HG02885 (cell line): ENCODE data around the gene MYRF.

Experiments used
- ATAC-seq: cut with Tn5 transposase; IDR thresholded peaks from one replicate; pipeline ENCODE4 v1.9.1; 2021; ENCODE audit warnings: mild to moderate bottlenecking; ENCODE audit not compliant: unreplicated experiment, poor library complexity

MYRF gene

DNA sequence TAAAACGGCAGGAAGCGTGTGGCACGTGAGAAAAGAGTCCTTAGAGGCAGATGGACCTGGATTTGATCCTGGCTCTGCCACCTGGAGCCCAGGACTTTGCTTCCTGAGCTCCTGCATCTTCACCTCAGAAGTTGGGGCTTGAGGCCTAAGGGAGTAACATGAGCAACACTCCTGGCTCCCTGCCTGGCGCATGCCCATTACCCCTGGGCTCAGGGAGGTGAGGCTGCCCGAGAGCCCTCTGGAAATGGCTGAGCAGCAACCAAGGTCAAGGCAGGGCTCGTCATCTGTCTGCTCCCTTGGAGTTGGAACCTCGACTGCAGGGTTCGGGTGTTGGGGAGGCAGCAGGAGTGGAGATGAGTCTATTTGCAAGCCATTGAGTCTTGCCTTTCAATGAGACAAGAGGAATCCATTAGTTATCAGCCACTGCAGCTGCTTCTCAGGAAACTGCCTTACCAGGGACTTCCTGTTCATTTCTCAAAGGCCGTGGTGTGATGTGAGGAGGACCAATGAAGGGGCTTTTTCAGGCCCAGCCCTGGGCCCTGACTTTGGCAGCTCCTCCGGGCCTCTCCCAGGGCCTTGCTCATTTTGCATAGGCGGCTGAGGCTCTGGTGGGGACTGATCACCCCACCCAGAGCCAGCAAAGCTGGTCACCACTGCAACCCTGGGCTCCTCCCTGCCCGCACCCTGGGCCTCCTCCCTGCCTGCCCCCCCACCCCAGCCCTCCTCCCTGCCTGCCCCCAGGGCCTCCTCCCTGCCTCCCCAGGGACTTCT is 82.0 kb downstream of the MYRF start:
- ATAC-seq = peak; percentile 92

DNA sequence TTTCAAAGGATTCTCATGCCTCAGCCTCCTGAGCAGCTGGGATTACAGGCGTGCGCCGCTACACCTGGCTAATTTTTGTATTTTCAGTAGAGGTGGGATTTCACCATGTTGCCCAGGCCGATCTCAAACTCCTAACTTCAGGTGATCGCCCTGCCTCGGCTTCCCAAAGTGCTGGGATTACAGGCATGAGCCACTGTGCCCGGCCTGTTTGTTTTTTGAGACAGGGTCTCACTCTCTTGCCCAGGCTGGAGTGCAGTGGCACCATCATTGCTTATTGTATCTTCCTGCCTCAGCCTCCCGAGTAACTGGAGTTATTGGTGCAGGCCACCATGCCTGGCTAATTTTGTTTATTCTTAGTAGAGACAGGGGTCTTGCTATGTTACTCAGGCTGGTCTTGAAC is 83.8 kb downstream of the MYRF start:
- no peak for ATAC-seq

DNA sequence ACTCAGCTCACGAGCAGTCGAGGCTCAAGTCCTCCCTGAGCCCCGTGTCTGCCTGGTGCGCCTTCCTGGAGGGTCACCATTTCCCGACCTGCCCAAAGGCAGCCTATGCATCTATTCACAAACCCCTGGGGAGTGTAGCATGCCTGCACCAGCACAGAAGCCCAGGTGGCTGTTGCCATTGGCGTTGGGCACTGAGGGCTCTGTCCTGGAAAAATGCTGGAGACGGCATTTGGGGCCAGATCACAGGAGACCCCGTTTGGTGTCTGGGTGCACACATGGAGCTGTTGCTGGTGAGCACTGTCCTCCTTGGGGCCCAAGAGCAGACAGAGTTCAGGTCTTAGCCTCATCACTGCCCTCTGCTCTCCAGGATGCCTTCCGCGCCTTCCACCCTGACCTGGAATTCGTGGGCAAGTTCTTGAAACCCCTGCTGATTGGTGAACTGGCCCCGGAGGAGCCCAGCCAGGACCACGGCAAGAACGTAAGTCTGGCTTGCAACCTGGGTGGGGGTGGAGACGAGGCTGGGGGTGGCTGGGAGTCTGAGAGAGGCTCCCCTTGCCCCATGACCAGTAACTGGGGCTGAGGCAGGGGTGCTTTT is 85.1 kb downstream of the MYRF start:
- ATAC-seq = no peak
